H1 (cell line): ENCODE measurements around the gene MFSD2B. TPM values are rescaled to one million over a fixed set of nuclear protein-coding genes. Genes with fewer than 3 reads are reported as not detected.
A peak's percentile ranks its signal among the peaks of the same experiment; 100 is the strongest.

Experiments
- CTCF ChIA-PET: fragments of 300-600 bp; sonication (Branson Sonifier 250); formaldehyde crosslinking; loops from one replicate; lab custom pipeline; 2021; ENCODE audit not compliant: partially characterized antibody; lab: Charles Lee
- POLR2A ChIA-PET: fragments of 300-600 bp; sonication (Branson Sonifier 250); formaldehyde crosslinking; loops from one replicate; lab custom pipeline; 2021; ENCODE audit warnings: inconsistent platforms; ENCODE audit not compliant: partially characterized antibody; lab: Charles Lee
- DNase-seq, 2 experiments: peaks; one replicate each; pipeline versions ENCODE4 v3.0.0 to v3.0.0-alpha.2; 2010 to 2022; ENCODE audit warnings: low spot score in 2 of 2, low read depth in 1 of 2, mixed read lengths in 1 of 2
- FAIRE-seq: peaks from 2 replicates; lab custom pipeline; 2011; peaks lifted over from hg19 to GRCh38; lab: Jason Lieb, UNC
- H2AFZ ChIP-seq: 2 replicates; pipeline ENCODE4 v1.8.1; 2012; ENCODE audit warnings: low read length, inconsistent platforms
- H2AK5ac ChIP-seq: 2 replicates; pipeline ENCODE4 v1.6.1; 2013; ENCODE audit warnings: low read depth, low read length
- H2BK120ac ChIP-seq: replicated peaks from 2 replicates; pipeline ENCODE3; 2013; ENCODE audit warnings: low read depth, low read length, inconsistent platforms
- H2BK12ac ChIP-seq: 2 replicates; pipeline ENCODE4 v1.6.1; 2013; ENCODE audit warnings: low read depth, low read length
- H2BK15ac ChIP-seq: 2 replicates; pipeline ENCODE4 v1.6.1; 2013; ENCODE audit warnings: low read length
- H2BK20ac ChIP-seq: 2 replicates; pipeline ENCODE4 v1.6.1; 2013; ENCODE audit warnings: low read length
- H2BK5ac ChIP-seq: 2 replicates; pipeline ENCODE4 v1.6.1; 2013; ENCODE audit warnings: low read depth, low read length
- H3K14ac ChIP-seq: 2 replicates; pipeline ENCODE4 v1.6.1; 2013; ENCODE audit warnings: inconsistent platforms; ENCODE audit not compliant: insufficient read length
- H3K18ac ChIP-seq: 2 replicates; pipeline ENCODE4 v1.6.1; 2013; ENCODE audit warnings: low read length; ENCODE audit errors: extremely low read depth
- H3K23ac ChIP-seq: 2 replicates; pipeline ENCODE4 v1.6.1; 2013; ENCODE audit warnings: inconsistent platforms; ENCODE audit not compliant: insufficient read length
- H3K23me2 ChIP-seq: 2 replicates; pipeline ENCODE4 v1.6.1; 2013; ENCODE audit warnings: low read depth, low read length
- H3K27ac ChIP-seq: 2 replicates; pipeline ENCODE4 v1.6.1; 2011; ENCODE audit warnings: low read depth, low read length, inconsistent platforms
- H3K27me3 ChIP-seq, 4 experiments: replicated peaks in 1 of 4; 1 replicate in 1 of 4; 2 replicates in 3 of 4; pipeline versions ENCODE4 v1.6.1 to v1.8.1; 2011 to 2013; ENCODE audit warnings: low read length in 3 of 4, mild to moderate bottlenecking in 3 of 4, inconsistent platforms in 2 of 4, mixed read lengths in 2 of 4, moderate library complexity in 1 of 4; ENCODE audit not compliant: control insufficient read depth in 3 of 4, insufficient read depth in 3 of 4; ENCODE audit errors: extremely low read depth in 1 of 4
- H3K36me3 ChIP-seq, 4 experiments: 2 replicates each; pipeline versions ENCODE4 v1.6.1 to v1.8.1; 2011 to 2013; ENCODE audit warnings: mild to moderate bottlenecking in 4 of 4, low read length in 3 of 4, moderate library complexity in 2 of 4, control low read depth in 1 of 4, inconsistent platforms in 1 of 4; ENCODE audit not compliant: insufficient read depth in 4 of 4, control insufficient read depth in 2 of 4
- H3K4ac ChIP-seq: replicated peaks from 2 replicates; pipeline ENCODE3; 2013; ENCODE audit warnings: low read length, low read depth, mixed read lengths, inconsistent platforms; ENCODE audit not compliant: insufficient read length
- H3K4me1 ChIP-seq, 4 experiments: replicated peaks in 1 of 4; 1 replicate in 1 of 4; 2 replicates in 3 of 4; pipeline versions ENCODE4 v1.6.1 to v1.8.1; 2011 to 2013; ENCODE audit warnings: low read length in 3 of 4, inconsistent platforms in 2 of 4, mixed read lengths in 1 of 4; ENCODE audit not compliant: insufficient read depth in 4 of 4, control insufficient read depth in 3 of 4
- H3K4me2 ChIP-seq, 2 experiments: 2 replicates each; pipeline versions ENCODE4 v1.6.1 to v1.8.1; 2011 to 2013; ENCODE audit warnings: low read depth in 2 of 2, low read length in 2 of 2, control low read depth in 1 of 2, inconsistent platforms in 1 of 2, mild to moderate bottlenecking in 1 of 2; ENCODE audit not compliant: insufficient read depth in 1 of 2
- H3K4me3 ChIP-seq, 4 experiments: fragments of 200-600, 300-600 bp in 1 of 4; sonication (generic), shearing (Covaris generic), sonication (Bioruptor Twin) in 1 of 4; 2 replicates each; pipeline versions ENCODE4 v1.5.1 to v1.8.1; 2011 to 2016; ENCODE audit warnings: low read length in 4 of 4, low read depth in 3 of 4, control low read depth in 2 of 4, inconsistent platforms in 2 of 4, mild to moderate bottlenecking in 2 of 4, mixed read lengths in 1 of 4, moderate library complexity in 1 of 4; ENCODE audit not compliant: insufficient read depth in 2 of 4; ENCODE audit errors: extremely low read depth in 1 of 4
- H3K56ac ChIP-seq: replicated peaks from 2 replicates; pipeline ENCODE3; 2013; ENCODE audit warnings: low read depth, mild to moderate bottlenecking, mixed read lengths, low read length, inconsistent platforms; ENCODE audit not compliant: insufficient read length
- H3K79me1 ChIP-seq: 2 replicates; pipeline ENCODE4 v1.6.1; 2013; ENCODE audit warnings: low read depth, low read length, control low read depth
- H3K79me2 ChIP-seq, 2 experiments: 2 replicates each; pipeline versions ENCODE4 v1.6.1 to v1.8.1; 2012 to 2013; ENCODE audit warnings: low read length in 2 of 2, mild to moderate bottlenecking in 2 of 2, inconsistent platforms in 1 of 2; ENCODE audit not compliant: insufficient read depth in 2 of 2, control insufficient read depth in 1 of 2
- H3K9ac ChIP-seq, 4 experiments: replicated peaks in 1 of 4; 1 replicate in 1 of 4; 2 replicates in 3 of 4; pipeline versions ENCODE4 v1.6.1 to v1.8.1; 2011 to 2013; ENCODE audit warnings: low read depth in 3 of 4, low read length in 3 of 4, control low read depth in 2 of 4, mild to moderate bottlenecking in 2 of 4, moderate library complexity in 2 of 4, inconsistent platforms in 1 of 4; ENCODE audit errors: extremely low read depth in 1 of 4
- H3K9me3 ChIP-seq, 2 experiments: 2 replicates each; pipeline versions ENCODE4 v1.6.1 to v1.8.1; 2012 to 2013; ENCODE audit warnings: mild to moderate bottlenecking in 2 of 2, moderate library complexity in 2 of 2, control low read depth in 1 of 2, inconsistent platforms in 1 of 2, low read depth in 1 of 2, low read length in 1 of 2, mixed read lengths in 1 of 2; ENCODE audit not compliant: insufficient read depth in 2 of 2
- H4K20me1 ChIP-seq, 2 experiments: replicated peaks in 1 of 2; 2 replicates each; pipeline versions ENCODE3 to v1.8.1; 2011 to 2013; ENCODE audit warnings: inconsistent platforms in 2 of 2, low read length in 2 of 2, mild to moderate bottlenecking in 1 of 2; ENCODE audit not compliant: insufficient read depth in 2 of 2, control insufficient read depth in 1 of 2
- H4K5ac ChIP-seq: 2 replicates; pipeline ENCODE4 v1.6.1; 2013; ENCODE audit warnings: low read length, low read depth, mixed read lengths, inconsistent platforms; ENCODE audit not compliant: insufficient read length
- H4K8ac ChIP-seq: 2 replicates; pipeline ENCODE4 v1.8.0; 2013; ENCODE audit warnings: mild to moderate bottlenecking, moderate library complexity, low read length, inconsistent platforms; ENCODE audit not compliant: insufficient read depth; ENCODE audit errors: extremely low read depth
- H4K91ac ChIP-seq: replicated peaks from 2 replicates; pipeline ENCODE3; 2013; ENCODE audit warnings: low read length, mixed read lengths, inconsistent platforms; ENCODE audit not compliant: insufficient read length
- BCL11A ChIP-seq, 2 experiments: IDR thresholded peaks; one replicate each; pipeline ENCODE4 v1.6.1; 2011; ENCODE audit warnings: low read depth in 2 of 2, low read length in 2 of 2, mild to moderate bottlenecking in 2 of 2
- GTF2F1 ChIP-seq: IDR thresholded peaks from 2 replicates; pipeline ENCODE4 v1.6.1; 2012; ENCODE audit warnings: low read depth, low read length, improper control_type of control experiment, borderline replicate concordance
- JUN ChIP-seq: IDR thresholded peaks from 2 replicates; pipeline ENCODE4 v1.6.1; 2011; ENCODE audit warnings: low read depth, mild to moderate bottlenecking, improper control_type of control experiment, low read length
- MAX ChIP-seq: IDR thresholded peaks from 2 replicates; pipeline ENCODE4 v1.6.1; 2012; ENCODE audit warnings: inconsistent platforms
- SP2 ChIP-seq: IDR thresholded peaks from 2 replicates; pipeline ENCODE4 v1.6.1; 2012; ENCODE audit warnings: mild to moderate bottlenecking, low read length, inconsistent platforms
- SP4 ChIP-seq: IDR thresholded peaks from 2 replicates; pipeline ENCODE4 v1.6.1; 2012; ENCODE audit warnings: low read length, inconsistent platforms
- WGBS, 2 experiments: shearing (Covaris generic) in 1 of 2; methylation state at CpG; one replicate each; pipeline versions ENCODE4 v1.1.6 to v1.1.7; 2013 to 2015; ENCODE audit warnings: low lambda C conversion rate in 2 of 2, mixed read lengths in 2 of 2, inconsistent platforms in 1 of 2, low coverage in 1 of 2, missing lambda C conversion rate in 1 of 2; ENCODE audit not compliant: insufficient replicate concordance in 2 of 2, insufficient coverage in 1 of 2, insufficient read length in 1 of 2; ENCODE audit errors: extremely low coverage in 1 of 2, missing lambda C conversion rate in 1 of 2; 5-methylcytosine and 5-hydroxymethylcytosine counted together
- polyA plus RNA-seq, 7 experiments: library from polyadenylated mRNA; depleted of rRNA in 3 of 7; stranded (reverse) in 5 of 7; unstranded in 2 of 7; fragments of >200 nt in 5 of 7; fragments of 200-250 nt in 2 of 7; gene quantifications; 1 replicate in 5 of 7; 2 replicates in 1 of 7; 4 replicates in 1 of 7; pipeline versions ENCODE4 v1.2.1 to v1.2.3, GENCODE V29; 2011 to 2013; ENCODE audit warnings: missing spikeins in 2 of 7, mixed read lengths in 2 of 7
- total RNA-seq: library from RNA; stranded (reverse); fragmentation: NEBNext Ultra II Directional; extraction: Animal tissue kit (Norgen Biotek cat#: 25700); gene quantifications from 2 replicates; pipeline ENCODE4 v1.2.1, GENCODE V29; 2021
- TF ChIP-seq, protein P1 (sequence below): IDR thresholded peaks from 2 replicates; pipeline ENCODE4 v1.6.1; 2011; ENCODE audit warnings: low read length, improper control_type of control experiment

MFSD2B gene
- total and polyA plus RNA-seq, 2 of the 8 experiments (the other 6 are each of a cell fraction or from before 2014, with no cell fraction given) = 0.33 to 0.48 TPM

DNA sequence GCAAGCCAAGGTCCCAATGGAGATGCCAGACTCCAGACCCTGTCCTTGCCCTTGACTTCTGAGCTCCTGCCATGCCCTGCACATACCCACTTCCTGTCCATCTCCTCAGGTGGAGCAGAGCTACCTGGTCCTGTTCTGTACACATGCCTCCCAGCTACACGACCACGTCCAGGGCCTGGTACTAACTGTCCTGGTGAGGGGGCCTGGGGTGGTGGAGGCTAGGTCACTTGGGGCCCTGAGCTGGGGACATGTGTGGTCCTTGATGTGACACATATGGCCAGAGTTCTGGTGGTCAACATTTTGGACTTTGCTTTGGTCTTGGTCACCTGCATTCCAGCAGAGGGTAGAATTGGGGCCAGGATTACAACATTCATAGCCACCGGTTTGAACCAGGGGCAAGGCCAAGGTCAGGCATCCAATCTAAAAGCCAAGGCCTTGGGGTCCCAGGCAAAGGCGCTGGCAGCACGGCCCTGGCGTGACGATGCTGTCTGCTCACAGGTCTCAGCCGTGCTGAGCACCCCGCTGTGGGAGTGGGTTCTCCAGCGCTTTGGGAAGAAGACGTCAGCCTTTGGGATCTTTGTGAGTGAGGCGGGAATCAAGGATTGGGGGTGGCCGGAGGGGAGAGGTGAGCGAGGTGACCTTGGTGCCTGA, 12.6 kb downstream of the MFSD2B start:
- H3K79me1 ChIP-seq = peaks cover 6% of the 10 kb centered on the region; the same call in 1 of the 2 replicates
- no peaks in the 10 kb centered on the region for H3K23me2 ChIP-seq
- H3K9me3 ChIP-seq = no peaks in the 10 kb centered on the region
- H2AFZ ChIP-seq = no peak overlapping the region
- H3K9ac ChIP-seq = no peak overlapping the region
- no peak overlapping the region for H2BK20ac ChIP-seq
- CTCF ChIA-PET = interaction anchor here (0.5 to 3.4 kb wide), 15 partner anchors 8 to 198 kb away, joined by 3 to 31 read pairs (median 3); partner anchors contain the start of genes MFSD2B and TP53I3
- FAIRE-seq (no peak), DNase-seq (no peak)
- no peak overlapping the region for H3K4me2 ChIP-seq
- WGBS, 2 experiments = 90% methylated on average over 14 of the region's 14 CpGs; no CpG with 5 or more reads in 1 of the 2 experiments
- H2BK120ac ChIP-seq = no peak overlapping the region
- no peak overlapping the region for H3K18ac ChIP-seq
- TF ChIP-seq GTF2F1 (no peak), SP4 (no peak), SP2 (no peak), BCL11A (IDR thresholded peaks at IDR 0.05; ENCODE audit: low read depth in 2 of 2, low read length in 2 of 2) (no peak), JUN (no peak), MAX (no peak)
- TF ChIP-seq, protein P1, sequence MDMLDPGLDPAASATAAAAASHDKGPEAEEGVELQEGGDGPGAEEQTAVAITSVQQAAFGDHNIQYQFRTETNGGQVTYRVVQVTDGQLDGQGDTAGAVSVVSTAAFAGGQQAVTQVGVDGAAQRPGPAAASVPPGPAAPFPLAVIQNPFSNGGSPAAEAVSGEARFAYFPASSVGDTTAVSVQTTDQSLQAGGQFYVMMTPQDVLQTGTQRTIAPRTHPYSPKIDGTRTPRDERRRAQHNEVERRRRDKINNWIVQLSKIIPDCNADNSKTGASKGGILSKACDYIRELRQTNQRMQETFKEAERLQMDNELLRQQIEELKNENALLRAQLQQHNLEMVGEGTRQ = no peak
- H3K27ac ChIP-seq = no peak overlapping the region; the same call in 1 of the 2 replicates
- H2BK5ac ChIP-seq = peak overlapping the region; percentile 67; the same call in 1 of the 2 replicates
- H2BK15ac ChIP-seq = no peak overlapping the region; the same call in 1 of the 2 replicates
- H3K23ac ChIP-seq = no peak overlapping the region
- no peak overlapping the region for H4K5ac ChIP-seq
- H3K27me3 ChIP-seq = no peaks in the 10 kb centered on the region
- H4K8ac ChIP-seq = no peak overlapping the region
- H4K20me1 ChIP-seq = no peaks in the 10 kb centered on the region
- H3K14ac ChIP-seq = no peak overlapping the region
- H3K4ac ChIP-seq = no peak overlapping the region
- peaks cover 12 to 33% (median 22%) of the 10 kb centered on the region in 4 experiments for H3K4me1 ChIP-seq
- peaks cover 0 to 14% (median 3%) of the 10 kb centered on the region in 4 experiments; a peak in 3 of 8 replicates for H3K36me3 ChIP-seq
- no peak overlapping the region for H4K91ac ChIP-seq
- POLR2A ChIA-PET = interaction anchor here (1.0 to 2.1 kb wide), 5 partner anchors 13 to 96 kb away, joined by 3 to 8 read pairs (median 7); partner anchors contain the start of genes ATAD2B and MFSD2B
- no peak overlapping the region for H3K56ac ChIP-seq
- no peak overlapping the region for H2BK12ac ChIP-seq
- no peak overlapping the region for H2AK5ac ChIP-seq
- no peak overlapping the region for H3K4me3 ChIP-seq
- H3K79me2 ChIP-seq = peaks cover 0 to 5% of the 10 kb centered on the region in 2 experiments; a peak in 1 of 4 replicates
